ENCODE results near the gene MPPED2. TPM values are rescaled to one million over a fixed set of nuclear protein-coding genes. Genes with fewer than 3 reads are reported as not detected.

The MPPED2 gene
- total and polyA plus RNA-seq, 2 of the 13 experiments (the other 11 are each of a cell fraction or from before 2014, with no cell fraction given): not detected

DNA sequence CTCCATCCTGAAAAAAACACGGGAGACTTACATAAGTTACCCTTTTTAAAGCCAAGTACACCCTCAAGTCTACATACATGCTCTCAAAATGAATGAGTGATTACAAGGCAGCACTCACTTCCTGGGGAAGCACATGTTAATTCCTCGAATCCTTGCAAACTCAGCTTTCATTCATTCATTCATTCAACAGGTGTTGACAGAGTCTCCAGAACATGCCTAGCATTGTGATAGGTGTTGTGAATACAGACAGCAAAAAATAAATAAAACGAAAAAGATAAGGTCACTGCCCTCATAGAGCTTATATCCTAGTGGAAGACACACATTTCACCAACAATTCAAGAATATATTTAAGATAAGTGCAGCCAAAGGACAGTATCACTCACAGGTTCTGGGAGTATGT, 19.7 kb downstream of the MPPED2 start:
- no peak for DNase-seq (ENCODE audit: low spot score)
- Histone ChIP-seq H3K4me3 (replicated peaks in 1 of 3; ENCODE audit: insufficient read depth in 1 of 3, low read depth in 2 of 3, low read length in 3 of 3) (no peak overlapping the region), H3K79me2 (ENCODE audit: insufficient read depth, low read length) (no peaks in the 10 kb centered on the region), H3K4me1 (ENCODE audit: insufficient read depth, low read length) (no peaks in the 10 kb centered on the region), H3K27ac (ENCODE audit: extremely low read length, insufficient read depth, low read length) (no peak overlapping the region), H3K27me3 (ENCODE audit: control insufficient read depth in 1 of 2, insufficient read depth in 2 of 2, low read length in 2 of 2) (no peaks in the 10 kb centered on the region), H4K20me1 (ENCODE audit: insufficient read depth, low read length) (no peaks in the 10 kb centered on the region), H3K4me2 (ENCODE audit: low read depth, low read length) (no peak overlapping the region), H3K9me3 (ENCODE audit: low read length) (no peaks in the 10 kb centered on the region), H3K9ac (ENCODE audit: insufficient read depth, low read depth, low read length) (no peak overlapping the region), H3K36me3 (replicated peaks in 1 of 2; ENCODE audit: control insufficient read depth in 1 of 2, insufficient read depth in 2 of 2, low read length in 2 of 2) (no peaks in the 10 kb centered on the region), H2AFZ (ENCODE audit: low read length) (no peak overlapping the region)
- 0% methylated on average over 3 of the region's 3 CpGs for WGBS (ENCODE audit: low lambda C conversion rate)
- intact Hi-C loops (cut with micrococcal nuclease; ENCODE audit: unreplicated experiment) (no loop called here), in situ Hi-C loops (cut with HindIII; ENCODE audit: extremely low pct_ligation_motif_present, low pct_unique_long_range_greater_than_20kb) (no loop called here)
- no peak for FAIRE-seq
- no TSS peak for BruUV-seq (replicated peaks)
- no peak for ATAC-seq
- TF ChIP-seq, protein P1, sequence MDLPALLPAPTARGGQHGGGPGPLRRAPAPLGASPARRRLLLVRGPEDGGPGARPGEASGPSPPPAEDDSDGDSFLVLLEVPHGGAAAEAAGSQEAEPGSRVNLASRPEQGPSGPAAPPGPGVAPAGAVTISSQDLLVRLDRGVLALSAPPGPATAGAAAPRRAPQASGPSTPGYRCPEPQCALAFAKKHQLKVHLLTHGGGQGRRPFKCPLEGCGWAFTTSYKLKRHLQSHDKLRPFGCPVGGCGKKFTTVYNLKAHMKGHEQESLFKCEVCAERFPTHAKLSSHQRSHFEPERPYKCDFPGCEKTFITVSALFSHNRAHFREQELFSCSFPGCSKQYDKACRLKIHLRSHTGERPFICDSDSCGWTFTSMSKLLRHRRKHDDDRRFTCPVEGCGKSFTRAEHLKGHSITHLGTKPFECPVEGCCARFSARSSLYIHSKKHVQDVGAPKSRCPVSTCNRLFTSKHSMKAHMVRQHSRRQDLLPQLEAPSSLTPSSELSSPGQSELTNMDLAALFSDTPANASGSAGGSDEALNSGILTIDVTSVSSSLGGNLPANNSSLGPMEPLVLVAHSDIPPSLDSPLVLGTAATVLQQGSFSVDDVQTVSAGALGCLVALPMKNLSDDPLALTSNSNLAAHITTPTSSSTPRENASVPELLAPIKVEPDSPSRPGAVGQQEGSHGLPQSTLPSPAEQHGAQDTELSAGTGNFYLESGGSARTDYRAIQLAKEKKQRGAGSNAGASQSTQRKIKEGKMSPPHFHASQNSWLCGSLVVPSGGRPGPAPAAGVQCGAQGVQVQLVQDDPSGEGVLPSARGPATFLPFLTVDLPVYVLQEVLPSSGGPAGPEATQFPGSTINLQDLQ (CRISPR knock-in tag; IDR thresholded peaks at IDR 0.05): no peak
- TF ChIP-seq, protein P2, sequence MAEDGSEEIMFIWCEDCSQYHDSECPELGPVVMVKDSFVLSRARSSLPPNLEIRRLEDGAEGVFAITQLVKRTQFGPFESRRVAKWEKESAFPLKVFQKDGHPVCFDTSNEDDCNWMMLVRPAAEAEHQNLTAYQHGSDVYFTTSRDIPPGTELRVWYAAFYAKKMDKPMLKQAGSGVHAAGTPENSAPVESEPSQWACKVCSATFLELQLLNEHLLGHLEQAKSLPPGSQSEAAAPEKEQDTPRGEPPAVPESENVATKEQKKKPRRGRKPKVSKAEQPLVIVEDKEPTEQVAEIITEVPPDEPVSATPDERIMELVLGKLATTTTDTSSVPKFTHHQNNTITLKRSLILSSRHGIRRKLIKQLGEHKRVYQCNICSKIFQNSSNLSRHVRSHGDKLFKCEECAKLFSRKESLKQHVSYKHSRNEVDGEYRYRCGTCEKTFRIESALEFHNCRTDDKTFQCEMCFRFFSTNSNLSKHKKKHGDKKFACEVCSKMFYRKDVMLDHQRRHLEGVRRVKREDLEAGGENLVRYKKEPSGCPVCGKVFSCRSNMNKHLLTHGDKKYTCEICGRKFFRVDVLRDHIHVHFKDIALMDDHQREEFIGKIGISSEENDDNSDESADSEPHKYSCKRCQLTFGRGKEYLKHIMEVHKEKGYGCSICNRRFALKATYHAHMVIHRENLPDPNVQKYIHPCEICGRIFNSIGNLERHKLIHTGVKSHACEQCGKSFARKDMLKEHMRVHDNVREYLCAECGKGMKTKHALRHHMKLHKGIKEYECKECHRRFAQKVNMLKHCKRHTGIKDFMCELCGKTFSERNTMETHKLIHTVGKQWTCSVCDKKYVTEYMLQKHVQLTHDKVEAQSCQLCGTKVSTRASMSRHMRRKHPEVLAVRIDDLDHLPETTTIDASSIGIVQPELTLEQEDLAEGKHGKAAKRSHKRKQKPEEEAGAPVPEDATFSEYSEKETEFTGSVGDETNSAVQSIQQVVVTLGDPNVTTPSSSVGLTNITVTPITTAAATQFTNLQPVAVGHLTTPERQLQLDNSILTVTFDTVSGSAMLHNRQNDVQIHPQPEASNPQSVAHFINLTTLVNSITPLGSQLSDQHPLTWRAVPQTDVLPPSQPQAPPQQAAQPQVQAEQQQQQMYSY (CRISPR knock-in tag; IDR thresholded peaks at IDR 0.05): no peak
- TF ChIP-seq ZSCAN20 (CRISPR knock-in tag; IDR thresholded peaks at IDR 0.05; ENCODE audit: borderline replicate concordance) (no peak), RORA (CRISPR knock-in tag; IDR thresholded peaks at IDR 0.05) (no peak)
- ChIA-PET CTCF (ENCODE audit: low intra/inter-chr PET ratio, low total read pairs) (no interaction called here), POLR2A (no interaction called here)
